Lower leg skin (tissue), 4 donors: ENCODE measurements around the gene FAM107B. TPM values are rescaled to one million over a fixed set of nuclear protein-coding genes. Genes with fewer than 3 reads are reported as not detected.
A peak's percentile ranks its signal among the peaks of the same experiment; 100 is the strongest.

Experiments used
- DNase-seq, 2 donors: peaks; one replicate each; pipeline ENCODE4 v3.0.0-alpha.2; 2019; ENCODE audit warnings: low spot score in 2 of 2
- H3K4me3 ChIP-seq: fragments of 200-600 bp; sonication (generic); 2 replicates; pipeline ENCODE4 v1.5.1; 2017; ENCODE audit warnings: mild to moderate bottlenecking, low read depth; ENCODE audit not compliant: poor library complexity, severe bottlenecking
- CTCF ChIP-seq, 3 donors: fragments of 450-650 bp; IDR thresholded peaks; one replicate each; pipeline ENCODE4 v1.5.1; 2016; ENCODE audit warnings: antibody characterized with exemption in 3 of 3, mild to moderate bottlenecking in 3 of 3, moderate library complexity in 2 of 3
- POLR2A ChIP-seq, 2 donors: fragments of 450-650 bp; IDR thresholded peaks; one replicate each; pipeline ENCODE4 v1.6.1; 2016 to 2017; ENCODE audit warnings: antibody characterized with exemption in 2 of 2, mild to moderate bottlenecking in 1 of 2, moderate library complexity in 1 of 2
- WGBS, 2 donors: methylation state at CpG; one replicate each; pipeline ENCODE4 v1.1.5; 2018; 5-methylcytosine and 5-hydroxymethylcytosine counted together
- intact Hi-C: fragments of 100-400 bp; cut with DNase I; formaldehyde crosslinking; loops from one replicate; pipeline ENCODE4 v1.15.0; 2023; ENCODE audit warnings: low total_unique reads
- total RNA-seq, 4 donors: library from RNA; depleted of rRNA; stranded (reverse); fragments of >200 nt; gene quantifications; one replicate each; pipeline ENCODE4 v1.1.0, GENCODE V29; 2016

The FAM107B gene
- total RNA-seq, 4 donors from 2014 or later = 28.3 to 52.7 (median 31.0) TPM

- no peak overlapping the region for H3K4me3 ChIP-seq
- WGBS, 2 donors = 86 to 90% methylated on average over 3 of the region's 3 CpGs
- DNase-seq = no peak
- TF ChIP-seq POLR2A (IDR thresholded peaks at IDR 0.05) (no peak), CTCF (IDR thresholded peaks at IDR 0.05) (no peak)
- intact Hi-C loops = no loop called here
Measured at GRCh38 chr10:14678637-14679036, 96.1 kb downstream of the FAM107B start.

GRCh38 chr10:14676732-14677131, 98.0 kb downstream of the FAM107B start:
- H3K4me3 ChIP-seq = no peak overlapping the region
- 82 to 84% methylated on average over 3 of the region's 3 CpGs for WGBS, 2 donors
- intact Hi-C loops = no loop called here
- peak in 1 of 2 donors; percentile 49 for DNase-seq
- no peak for TF ChIP-seq CTCF (IDR thresholded peaks at IDR 0.05)
- TF ChIP-seq POLR2A (IDR thresholded peaks at IDR 0.05) = no peak

GRCh38 chr10:14674376-14675050, 100.2 kb downstream of the FAM107B start:
- DNase-seq = peak in 1 of 2 donors; percentile 14
- H3K4me3 ChIP-seq = no peak overlapping the region
- WGBS, 2 donors = 82 to 85% methylated on average over 8 of the region's 8 CpGs
- TF ChIP-seq POLR2A (IDR thresholded peaks at IDR 0.05) (no peak), CTCF (IDR thresholded peaks at IDR 0.05) (no peak)
- intact Hi-C loops = no loop called here

- WGBS, 2 donors = 41 to 48% methylated on average over 9 of the region's 9 CpGs
- DNase-seq = no peak
- intact Hi-C loops = no loop called here
- no peak for TF ChIP-seq CTCF (IDR thresholded peaks at IDR 0.05)
- TF ChIP-seq POLR2A (IDR thresholded peaks at IDR 0.05) = no peak
- no peak overlapping the region for H3K4me3 ChIP-seq
Measured at GRCh38 chr10:14673189-14673861, 101.4 kb downstream of the FAM107B start.

- TF ChIP-seq CTCF (IDR thresholded peaks at IDR 0.05) = no peak
- no peak for TF ChIP-seq POLR2A (IDR thresholded peaks at IDR 0.05)
- 67% methylated on average over 6 of the region's 6 CpGs for WGBS, 2 donors
- intact Hi-C loops = no loop called here
- peak in 1 of 2 donors; percentile 78 for DNase-seq
- H3K4me3 ChIP-seq = no peak overlapping the region
Measured at GRCh38 chr10:14671386-14671831, 103.3 kb downstream of the FAM107B start.
